Esophagus muscularis mucosa (tissue), 3 donors: ENCODE measurements around the gene SAMD4A.

Experiments used
- POLR2A ChIP-seq: fragments of 450-650 bp; IDR thresholded peaks from one replicate; pipeline ENCODE4 v1.6.1; 2017; ENCODE audit warnings: antibody characterized with exemption, moderate library complexity, mild to moderate bottlenecking, low read depth
- TF ChIP-seq, protein P1 (sequence below), 3 experiments: fragments of 200-600 bp in 2 of 3; fragments of 450-650 bp in 1 of 3; sonication (generic) in 2 of 3; IDR thresholded peaks; one replicate each; pipeline ENCODE4 v1.5.1; 2017 to 2019; ENCODE audit warnings: antibody characterized with exemption in 3 of 3, mild to moderate bottlenecking in 2 of 3, moderate library complexity in 1 of 3

DNA sequence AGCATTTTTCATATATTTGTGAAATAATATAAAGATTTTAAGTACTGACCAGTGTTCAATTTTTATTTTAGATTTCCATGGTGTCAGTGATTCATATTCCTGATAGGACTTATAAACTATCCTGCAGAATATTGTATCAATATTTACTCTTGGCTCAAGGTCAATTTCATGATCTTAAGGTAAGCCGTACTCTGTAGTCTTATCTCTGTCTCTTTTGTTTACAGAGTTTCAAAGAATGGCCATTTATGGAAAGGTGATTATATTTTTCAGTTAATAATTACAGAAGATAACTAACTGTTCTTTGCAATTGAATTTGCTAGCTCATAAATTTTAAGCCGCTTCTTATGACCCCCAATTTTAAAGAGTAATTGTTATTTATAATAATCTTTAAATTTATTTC, 29.3 kb upstream of the SAMD4A start:
- TF ChIP-seq, protein P1, sequence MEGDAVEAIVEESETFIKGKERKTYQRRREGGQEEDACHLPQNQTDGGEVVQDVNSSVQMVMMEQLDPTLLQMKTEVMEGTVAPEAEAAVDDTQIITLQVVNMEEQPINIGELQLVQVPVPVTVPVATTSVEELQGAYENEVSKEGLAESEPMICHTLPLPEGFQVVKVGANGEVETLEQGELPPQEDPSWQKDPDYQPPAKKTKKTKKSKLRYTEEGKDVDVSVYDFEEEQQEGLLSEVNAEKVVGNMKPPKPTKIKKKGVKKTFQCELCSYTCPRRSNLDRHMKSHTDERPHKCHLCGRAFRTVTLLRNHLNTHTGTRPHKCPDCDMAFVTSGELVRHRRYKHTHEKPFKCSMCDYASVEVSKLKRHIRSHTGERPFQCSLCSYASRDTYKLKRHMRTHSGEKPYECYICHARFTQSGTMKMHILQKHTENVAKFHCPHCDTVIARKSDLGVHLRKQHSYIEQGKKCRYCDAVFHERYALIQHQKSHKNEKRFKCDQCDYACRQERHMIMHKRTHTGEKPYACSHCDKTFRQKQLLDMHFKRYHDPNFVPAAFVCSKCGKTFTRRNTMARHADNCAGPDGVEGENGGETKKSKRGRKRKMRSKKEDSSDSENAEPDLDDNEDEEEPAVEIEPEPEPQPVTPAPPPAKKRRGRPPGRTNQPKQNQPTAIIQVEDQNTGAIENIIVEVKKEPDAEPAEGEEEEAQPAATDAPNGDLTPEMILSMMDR (IDR thresholded peaks at IDR 0.05), result no peak
- no peak for TF ChIP-seq POLR2A
